ENCODE measurements around the gene PLIN3. TPM values are rescaled to one million over a fixed set of nuclear protein-coding genes. Genes with fewer than 3 reads are reported as not detected.

PLIN3 gene
- total and polyA plus RNA-seq, 9 of the 15 experiments (the other 6 are each of a cell fraction or from before 2014, with no cell fraction given), result 7.5 to 75.6 (median 43.1) TPM

DNA sequence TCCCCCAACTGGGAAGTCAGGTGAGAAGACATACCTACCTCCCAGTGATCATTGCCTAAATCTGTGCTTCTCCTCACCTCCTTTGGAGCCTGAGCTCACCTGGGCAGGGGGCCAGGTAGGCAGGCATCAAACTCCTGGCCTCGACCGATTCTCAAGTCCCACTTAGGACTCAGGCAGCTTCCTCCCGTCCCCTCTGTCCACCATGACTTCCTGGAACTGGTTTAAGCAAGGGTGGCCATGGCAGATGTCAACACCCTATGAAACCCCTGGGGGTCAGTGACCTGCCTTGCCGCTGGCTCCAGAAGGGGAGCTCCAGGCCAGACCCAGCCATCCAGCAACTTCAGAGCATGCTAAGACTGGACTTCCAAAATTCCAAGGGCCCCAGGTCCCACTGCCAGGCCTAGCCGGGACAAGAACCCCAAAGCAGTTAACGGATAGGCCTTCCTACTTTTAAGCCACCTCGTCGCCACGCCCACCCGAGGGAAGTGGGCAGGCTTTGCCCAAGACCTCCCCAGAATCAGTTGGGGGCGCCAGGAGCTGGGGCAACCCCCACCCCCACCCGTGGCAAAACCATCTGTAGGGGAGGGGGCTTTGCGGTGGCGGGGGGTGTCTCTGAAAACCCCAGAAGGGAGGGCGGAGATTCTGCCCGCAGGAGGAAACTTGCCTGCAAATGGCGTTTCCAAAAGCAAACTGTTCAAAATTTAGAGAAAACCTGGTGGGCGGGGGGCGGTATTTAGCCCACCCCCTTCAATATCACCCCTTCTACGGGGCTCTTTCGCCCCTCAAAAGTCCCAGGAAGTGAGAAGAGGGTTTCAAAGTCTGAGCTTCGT lies 657 bp downstream of the PLIN3 start (continued):
- 0 out of 2 replicates have a peak, but pooled peaks have one; percentile 13 for TF ChIP-seq GABPB1 (CRISPR knock-in tag; IDR thresholded peaks at IDR 0.05)

DNA sequence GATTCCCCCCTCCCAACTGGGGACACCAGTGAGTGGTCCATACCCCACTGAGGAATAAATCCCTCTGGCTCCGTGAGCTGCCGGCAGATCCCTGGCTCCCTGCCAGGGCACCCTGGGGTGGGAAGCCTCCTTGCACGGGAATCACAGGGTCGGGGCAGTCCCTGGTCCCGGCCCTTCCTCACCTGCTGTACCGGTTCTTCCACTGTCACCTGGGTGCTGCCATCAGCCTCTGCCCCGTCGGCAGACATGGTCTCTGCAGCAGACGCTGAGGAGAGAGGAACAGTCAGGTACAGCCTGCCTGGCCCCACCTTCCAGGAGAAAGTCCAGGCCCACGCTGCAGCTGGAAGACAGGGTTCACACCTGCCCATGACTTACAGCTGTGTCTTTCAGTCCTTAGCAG lies 6.3 kb downstream of the PLIN3 start:
- peaks cover 4 to 10% of the 10 kb centered on the region in 2 experiments; a peak in 4 of 5 replicates for H3K4me1 ChIP-seq (replicated peaks in 1 of 2; ENCODE audit: control insufficient read depth in 2 of 2, insufficient read depth in 2 of 2, low read length in 2 of 2)
- TF ChIP-seq TRIM28 (IDR thresholded peaks at IDR 0.05) (no peak), POLR2G (IDR thresholded peaks at IDR 0.05; ENCODE audit: low read depth, low read length) (0 out of 2 replicates have a peak, but pooled peaks have one; percentile 29), NFIC (IDR thresholded peaks at IDR 0.05) (peak; percentile 83), XRCC5 (IDR thresholded peaks at IDR 0.05; ENCODE audit: low read depth, low read length) (no peak)
- TF ChIP-seq, protein P1, sequence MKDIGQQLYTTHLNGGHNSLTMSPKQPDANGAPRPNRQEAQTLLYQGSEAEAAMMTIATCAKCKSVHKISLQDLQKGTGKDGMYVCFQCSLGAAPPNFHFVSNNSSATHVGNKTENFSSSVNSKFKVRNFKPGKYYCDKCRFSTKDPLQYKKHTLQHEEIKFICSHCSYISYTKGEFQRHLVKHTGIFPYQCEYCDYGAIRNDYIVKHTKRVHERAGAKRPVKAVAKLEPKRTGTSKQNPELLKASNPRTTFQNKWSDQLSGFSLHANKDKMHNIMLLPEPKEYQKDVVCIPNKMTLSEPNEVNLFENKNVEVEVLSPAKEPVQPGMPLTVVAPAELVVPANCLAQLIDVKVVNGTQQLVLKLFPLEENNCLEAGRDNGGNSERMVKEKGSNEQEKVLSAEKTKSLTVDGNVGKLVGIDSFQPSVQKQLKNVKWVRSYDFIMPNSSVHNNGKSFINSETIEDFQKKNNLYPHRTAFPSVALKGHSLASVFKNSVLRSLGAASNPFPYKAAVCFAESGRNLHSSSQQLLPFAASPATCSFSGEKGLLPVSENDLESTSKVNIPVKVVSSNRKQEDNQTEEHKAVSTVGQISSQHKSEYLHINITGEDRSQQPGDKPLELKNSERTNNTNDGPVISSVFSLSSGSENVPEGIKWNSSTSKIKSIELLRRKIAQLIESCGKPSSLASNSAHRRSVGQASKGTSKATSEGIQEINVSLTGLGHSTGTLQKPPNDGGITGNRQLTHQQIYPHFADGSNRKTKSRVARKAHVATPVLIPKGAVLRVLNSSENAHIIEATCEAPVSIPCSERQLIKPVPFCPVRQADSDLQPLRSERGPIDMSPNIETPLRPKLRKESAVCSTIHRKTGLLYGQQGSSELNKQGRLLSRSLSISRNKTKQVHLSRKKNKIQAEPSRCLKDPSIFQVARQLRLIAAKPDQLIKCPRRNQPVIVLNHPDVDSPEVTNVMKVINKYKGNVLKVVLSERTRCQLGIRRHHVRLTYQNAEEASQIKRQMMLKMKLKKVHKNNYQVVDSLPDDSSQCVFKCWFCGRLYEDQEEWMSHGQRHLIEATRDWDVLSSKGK (CRISPR knock-in tag; IDR thresholded peaks at IDR 0.05), result no peak
- ChIA-PET POLR2A (interaction anchor here (0.7 kb wide), 1 partner anchor 1048 kb away, joined by 3 read pairs; no protein-coding TSS in a partner anchor), CTCF (ENCODE audit: low intra/inter-chr PET ratio) (no interaction called here)
- 0 out of 2 replicates have a peak, but pooled peaks cover under 1% of the 10 kb centered on the region for H4K20me1 ChIP-seq (replicated peaks; ENCODE audit: control insufficient read depth, insufficient read depth, low read length)
- BruUV-seq (replicated peaks), result no TSS peak
- no peak for ATAC-seq
- WGBS (ENCODE audit: insufficient coverage, low coverage, missing lambda C conversion rate), result 74% methylated on average over 10 of the region's 10 CpGs
- DNase-seq (ENCODE audit: extremely low read depth in 1 of 4, low spot score in 3 of 4), result peak in 2 of 4 experiments; percentile 13 to 16
- H2AFZ ChIP-seq (ENCODE audit: low read depth, low read length), result no peak overlapping the region
- H3K4me2 ChIP-seq (ENCODE audit: insufficient read depth, low read length), result no peak overlapping the region
- peaks cover 9% of the 10 kb centered on the region for H3K79me2 ChIP-seq (ENCODE audit: control insufficient read depth, insufficient read depth, low read length)
- no peak overlapping the region for H3K4me3 ChIP-seq
- H3K9ac ChIP-seq (ENCODE audit: insufficient read depth in 1 of 2, low read depth in 2 of 2, low read length in 2 of 2), result peak overlapping the region in 1 of 2 experiments; percentile 75; a peak in 1 of 4 replicates
- H3K9me3 ChIP-seq (replicated peaks; ENCODE audit: control insufficient read depth, insufficient read depth, low read depth, low read length), result no peaks in the 10 kb centered on the region
- H3K27me3 ChIP-seq (ENCODE audit: control insufficient read depth in 2 of 2, insufficient read depth in 2 of 2, low read length in 2 of 2), result no peaks in the 10 kb centered on the region
- H3K27ac ChIP-seq (ENCODE audit: extremely low read depth, low read depth, low read length), result no peak overlapping the region
- FAIRE-seq, result no peak
- no peaks in the 10 kb centered on the region for H3K9me1 ChIP-seq (ENCODE audit: control insufficient read depth, insufficient read depth, low read length)
- in situ Hi-C loops (cut with MboI), result no loop called here
- H3K36me3 ChIP-seq (ENCODE audit: control insufficient read depth, insufficient read depth, low read length), result peaks cover 47% of the 10 kb centered on the region; the same call in 2 of the 3 replicates
- intact Hi-C loops (cut with micrococcal nuclease), result no loop called here

Data from K562 (cell line).